Lower leg skin (tissue), 3 donors: Measurements from ENCODE around the gene ZNF436.

ENCODE experiments used
- POLR2A ChIP-seq, 2 donors: fragments of 450-650 bp; IDR thresholded peaks; one replicate each; pipeline ENCODE4 v1.6.1; 2016 to 2017; ENCODE audit warnings: antibody characterized with exemption in 2 of 2, mild to moderate bottlenecking in 1 of 2, moderate library complexity in 1 of 2
- TF ChIP-seq, protein P1 (sequence below), 3 donors: fragments of 450-650 bp; IDR thresholded peaks; one replicate each; pipeline ENCODE4 v1.5.1; 2016; ENCODE audit warnings: antibody characterized with exemption in 3 of 3, mild to moderate bottlenecking in 3 of 3, moderate library complexity in 2 of 3

DNA sequence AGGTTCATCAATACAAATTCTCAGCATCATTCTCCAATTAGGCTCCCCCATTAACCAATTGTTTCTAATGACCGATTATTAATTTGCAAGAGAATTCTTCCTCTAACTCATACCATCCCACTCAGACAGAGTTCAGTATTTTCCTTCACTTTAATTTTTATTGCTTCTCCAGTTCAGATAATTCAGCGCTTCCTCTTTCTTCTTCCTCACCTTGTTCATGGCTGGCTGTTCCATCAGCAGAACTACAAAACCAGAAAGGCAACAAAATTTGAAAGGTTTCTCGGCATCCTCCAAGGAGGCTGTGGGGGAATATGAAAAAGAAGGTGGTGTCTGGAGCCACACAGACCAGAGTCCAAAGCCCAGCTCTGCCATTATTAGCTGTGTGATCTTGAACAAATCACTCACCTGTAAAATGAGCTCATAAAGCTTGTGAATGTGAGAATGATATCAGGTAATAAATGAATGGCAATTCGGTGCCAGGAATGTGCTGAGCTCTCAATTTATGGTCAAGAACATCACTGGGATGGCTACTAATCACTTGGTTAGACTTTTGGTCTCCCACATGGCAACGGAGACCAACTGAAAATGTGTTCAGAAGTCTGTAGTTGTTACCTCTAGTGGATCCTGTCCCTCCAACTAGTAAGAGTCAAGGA is 11.7 kb upstream of the ZNF436 start:
- TF ChIP-seq, protein P1, sequence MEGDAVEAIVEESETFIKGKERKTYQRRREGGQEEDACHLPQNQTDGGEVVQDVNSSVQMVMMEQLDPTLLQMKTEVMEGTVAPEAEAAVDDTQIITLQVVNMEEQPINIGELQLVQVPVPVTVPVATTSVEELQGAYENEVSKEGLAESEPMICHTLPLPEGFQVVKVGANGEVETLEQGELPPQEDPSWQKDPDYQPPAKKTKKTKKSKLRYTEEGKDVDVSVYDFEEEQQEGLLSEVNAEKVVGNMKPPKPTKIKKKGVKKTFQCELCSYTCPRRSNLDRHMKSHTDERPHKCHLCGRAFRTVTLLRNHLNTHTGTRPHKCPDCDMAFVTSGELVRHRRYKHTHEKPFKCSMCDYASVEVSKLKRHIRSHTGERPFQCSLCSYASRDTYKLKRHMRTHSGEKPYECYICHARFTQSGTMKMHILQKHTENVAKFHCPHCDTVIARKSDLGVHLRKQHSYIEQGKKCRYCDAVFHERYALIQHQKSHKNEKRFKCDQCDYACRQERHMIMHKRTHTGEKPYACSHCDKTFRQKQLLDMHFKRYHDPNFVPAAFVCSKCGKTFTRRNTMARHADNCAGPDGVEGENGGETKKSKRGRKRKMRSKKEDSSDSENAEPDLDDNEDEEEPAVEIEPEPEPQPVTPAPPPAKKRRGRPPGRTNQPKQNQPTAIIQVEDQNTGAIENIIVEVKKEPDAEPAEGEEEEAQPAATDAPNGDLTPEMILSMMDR (IDR thresholded peaks at IDR 0.05) = no peak
- no peak for TF ChIP-seq POLR2A (IDR thresholded peaks at IDR 0.05)
